AG10803 (cell line): Measurements from ENCODE around the gene ZNF500.

Experiments
- DNase-seq: peaks from one replicate; pipeline ENCODE4 v3.0.0; 2010; ENCODE audit warnings: low read depth
- H3K4me3 ChIP-seq: 2 replicates; pipeline ENCODE4 v1.5.1; 2011; ENCODE audit warnings: mild to moderate bottlenecking, low read length, control low read depth
- TF ChIP-seq, protein P1 (sequence below): conservative IDR thresholded peaks from 2 replicates; pipeline ENCODE4 v1.5.1; 2011; ENCODE audit warnings: mild to moderate bottlenecking, low read length, control low read depth, inconsistent platforms

Gene ZNF500

GRCh38 chr16:4771646-4772045 is 4.7 kb upstream of the ZNF500 start:
- TF ChIP-seq, protein P1, sequence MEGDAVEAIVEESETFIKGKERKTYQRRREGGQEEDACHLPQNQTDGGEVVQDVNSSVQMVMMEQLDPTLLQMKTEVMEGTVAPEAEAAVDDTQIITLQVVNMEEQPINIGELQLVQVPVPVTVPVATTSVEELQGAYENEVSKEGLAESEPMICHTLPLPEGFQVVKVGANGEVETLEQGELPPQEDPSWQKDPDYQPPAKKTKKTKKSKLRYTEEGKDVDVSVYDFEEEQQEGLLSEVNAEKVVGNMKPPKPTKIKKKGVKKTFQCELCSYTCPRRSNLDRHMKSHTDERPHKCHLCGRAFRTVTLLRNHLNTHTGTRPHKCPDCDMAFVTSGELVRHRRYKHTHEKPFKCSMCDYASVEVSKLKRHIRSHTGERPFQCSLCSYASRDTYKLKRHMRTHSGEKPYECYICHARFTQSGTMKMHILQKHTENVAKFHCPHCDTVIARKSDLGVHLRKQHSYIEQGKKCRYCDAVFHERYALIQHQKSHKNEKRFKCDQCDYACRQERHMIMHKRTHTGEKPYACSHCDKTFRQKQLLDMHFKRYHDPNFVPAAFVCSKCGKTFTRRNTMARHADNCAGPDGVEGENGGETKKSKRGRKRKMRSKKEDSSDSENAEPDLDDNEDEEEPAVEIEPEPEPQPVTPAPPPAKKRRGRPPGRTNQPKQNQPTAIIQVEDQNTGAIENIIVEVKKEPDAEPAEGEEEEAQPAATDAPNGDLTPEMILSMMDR = no peak
- DNase-seq = no peak
- no peak overlapping the region for H3K4me3 ChIP-seq

DNA sequence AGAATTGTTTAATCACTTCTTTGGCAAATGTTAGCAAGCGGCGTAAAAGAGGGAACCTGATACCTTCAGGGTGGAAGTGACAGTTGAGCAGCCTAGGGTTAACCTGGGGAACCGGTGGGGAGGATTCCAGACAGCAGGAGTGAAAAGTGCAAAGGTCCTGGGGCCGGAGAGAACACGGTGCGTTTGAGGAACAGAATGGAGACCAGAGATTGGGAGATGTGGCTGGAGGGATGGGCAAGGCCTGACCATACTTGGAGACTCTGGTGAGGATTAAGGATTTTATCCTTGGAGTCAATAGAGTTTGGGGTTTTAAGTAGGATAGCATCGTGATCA is 2.3 kb upstream of the ZNF500 start:
- TF ChIP-seq, protein P1 = no peak

GRCh38 chr16:4768549-4769305 is 1.8 kb upstream of the ZNF500 start:
- peak overlapping the region; percentile 78 for H3K4me3 ChIP-seq
- DNase-seq = peak; percentile 93
- TF ChIP-seq, protein P1 = no peak

More for the DNA sequence above, 2.3 kb upstream of the ZNF500 start:
- no peak overlapping the region; the same call in 1 of the 2 replicates for H3K4me3 ChIP-seq
- no peak for DNase-seq

DNA sequence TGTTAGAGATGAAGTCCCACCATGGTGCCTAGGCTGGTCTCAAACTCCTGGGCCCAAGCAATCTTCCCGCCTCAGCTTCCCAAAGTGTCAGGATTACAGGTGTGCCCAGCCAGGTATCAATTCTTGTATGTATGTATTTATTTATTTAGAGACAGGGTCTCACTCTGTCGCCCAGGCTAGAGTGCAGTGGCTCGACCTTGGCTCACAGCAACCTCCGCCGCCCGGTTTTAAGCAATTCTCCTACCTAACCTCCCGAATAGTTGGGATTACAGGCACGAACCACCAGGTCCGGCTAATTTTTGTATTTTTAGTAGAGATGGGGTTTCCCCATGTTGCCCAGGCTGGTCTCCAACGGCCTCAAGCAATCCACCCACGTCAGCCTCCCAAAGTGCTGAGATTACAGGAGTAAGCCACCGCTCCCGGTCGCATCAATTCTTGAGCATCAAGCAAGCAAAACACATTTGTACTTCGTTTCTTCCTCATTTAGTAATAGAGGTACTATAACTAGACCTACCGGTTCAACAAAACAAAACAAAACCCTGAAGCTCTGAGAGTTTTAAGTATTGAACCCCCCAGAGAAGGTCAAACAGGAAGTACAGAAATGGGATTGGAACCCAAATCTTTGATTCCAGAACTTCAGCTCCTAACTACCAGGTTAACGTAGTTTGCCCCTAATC is 1.0 kb upstream of the ZNF500 start:
- peak overlapping the region; percentile 78 for H3K4me3 ChIP-seq
- TF ChIP-seq, protein P1 = no peak
- peak; percentile 23 for DNase-seq

GRCh38 chr16:4765511-4766474 is 1.2 kb downstream of the ZNF500 start:
- no peak for DNase-seq
- TF ChIP-seq, protein P1 = no peak
- H3K4me3 ChIP-seq = peak overlapping the region; percentile 83

DNA sequence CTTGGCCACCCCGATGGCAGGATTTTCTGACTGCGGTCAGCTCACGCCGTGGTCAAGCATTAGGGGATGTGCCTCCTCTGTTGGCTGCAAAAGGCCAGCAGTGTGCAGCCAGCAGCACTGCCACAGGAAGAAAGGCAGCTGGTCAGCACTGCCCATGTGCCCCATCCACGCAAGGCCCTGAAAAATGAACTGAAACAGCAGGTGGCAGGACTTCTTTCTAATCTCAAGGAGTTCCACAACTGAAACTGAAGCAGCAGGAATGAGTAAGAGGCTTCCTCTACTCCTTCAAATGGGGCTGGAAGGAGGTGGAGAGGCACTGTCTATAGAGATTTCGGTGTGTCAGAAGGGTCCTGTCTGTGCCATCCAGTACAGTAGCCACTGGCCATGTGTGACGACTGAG is 3.2 kb downstream of the ZNF500 start:
- TF ChIP-seq, protein P1 = no peak
- H3K4me3 ChIP-seq = no peak overlapping the region
- no peak for DNase-seq
